H1 (cell line): ENCODE data around the gene LRRC28. TPM values are rescaled to one million over a fixed set of nuclear protein-coding genes. Genes with fewer than 3 reads are reported as not detected.

Source experiments
- CTCF ChIA-PET: fragments of 300-600 bp; sonication (Branson Sonifier 250); formaldehyde crosslinking; loops from one replicate; lab custom pipeline; 2021; ENCODE audit not compliant: partially characterized antibody; lab: Charles Lee
- POLR2A ChIA-PET: fragments of 300-600 bp; sonication (Branson Sonifier 250); formaldehyde crosslinking; loops from one replicate; lab custom pipeline; 2021; ENCODE audit warnings: inconsistent platforms; ENCODE audit not compliant: partially characterized antibody; lab: Charles Lee
- DNase-seq, 2 experiments: peaks; one replicate each; pipeline versions ENCODE4 v3.0.0 to v3.0.0-alpha.2; 2010 to 2022; ENCODE audit warnings: low spot score in 2 of 2, low read depth in 1 of 2, mixed read lengths in 1 of 2
- FAIRE-seq: peaks from 2 replicates; lab custom pipeline; 2011; peaks lifted over from hg19 to GRCh38; lab: Jason Lieb, UNC
- H2AFZ ChIP-seq: 2 replicates; pipeline ENCODE4 v1.8.1; 2012; ENCODE audit warnings: low read length, inconsistent platforms
- H2AK5ac ChIP-seq: 2 replicates; pipeline ENCODE4 v1.6.1; 2013; ENCODE audit warnings: low read depth, low read length
- H2BK120ac ChIP-seq: replicated peaks from 2 replicates; pipeline ENCODE3; 2013; ENCODE audit warnings: low read depth, low read length, inconsistent platforms
- H2BK12ac ChIP-seq: 2 replicates; pipeline ENCODE4 v1.6.1; 2013; ENCODE audit warnings: low read depth, low read length
- H2BK15ac ChIP-seq: 2 replicates; pipeline ENCODE4 v1.6.1; 2013; ENCODE audit warnings: low read length
- H2BK20ac ChIP-seq: 2 replicates; pipeline ENCODE4 v1.6.1; 2013; ENCODE audit warnings: low read length
- H2BK5ac ChIP-seq: 2 replicates; pipeline ENCODE4 v1.6.1; 2013; ENCODE audit warnings: low read depth, low read length
- H3K14ac ChIP-seq: 2 replicates; pipeline ENCODE4 v1.6.1; 2013; ENCODE audit warnings: inconsistent platforms; ENCODE audit not compliant: insufficient read length
- H3K18ac ChIP-seq: 2 replicates; pipeline ENCODE4 v1.6.1; 2013; ENCODE audit warnings: low read length; ENCODE audit errors: extremely low read depth
- H3K23ac ChIP-seq: 2 replicates; pipeline ENCODE4 v1.6.1; 2013; ENCODE audit warnings: inconsistent platforms; ENCODE audit not compliant: insufficient read length
- H3K23me2 ChIP-seq: 2 replicates; pipeline ENCODE4 v1.6.1; 2013; ENCODE audit warnings: low read depth, low read length
- H3K27ac ChIP-seq: 2 replicates; pipeline ENCODE4 v1.6.1; 2011; ENCODE audit warnings: low read depth, low read length, inconsistent platforms
- H3K27me3 ChIP-seq, 4 experiments: replicated peaks in 1 of 4; 1 replicate in 1 of 4; 2 replicates in 3 of 4; pipeline versions ENCODE4 v1.6.1 to v1.8.1; 2011 to 2013; ENCODE audit warnings: low read length in 3 of 4, mild to moderate bottlenecking in 3 of 4, inconsistent platforms in 2 of 4, mixed read lengths in 2 of 4, moderate library complexity in 1 of 4; ENCODE audit not compliant: control insufficient read depth in 3 of 4, insufficient read depth in 3 of 4; ENCODE audit errors: extremely low read depth in 1 of 4
- H3K36me3 ChIP-seq, 4 experiments: 2 replicates each; pipeline versions ENCODE4 v1.6.1 to v1.8.1; 2011 to 2013; ENCODE audit warnings: mild to moderate bottlenecking in 4 of 4, low read length in 3 of 4, moderate library complexity in 2 of 4, control low read depth in 1 of 4, inconsistent platforms in 1 of 4; ENCODE audit not compliant: insufficient read depth in 4 of 4, control insufficient read depth in 2 of 4
- H3K4ac ChIP-seq: replicated peaks from 2 replicates; pipeline ENCODE3; 2013; ENCODE audit warnings: low read length, low read depth, mixed read lengths, inconsistent platforms; ENCODE audit not compliant: insufficient read length
- H3K4me1 ChIP-seq, 4 experiments: replicated peaks in 1 of 4; 1 replicate in 1 of 4; 2 replicates in 3 of 4; pipeline versions ENCODE4 v1.6.1 to v1.8.1; 2011 to 2013; ENCODE audit warnings: low read length in 3 of 4, inconsistent platforms in 2 of 4, mixed read lengths in 1 of 4; ENCODE audit not compliant: insufficient read depth in 4 of 4, control insufficient read depth in 3 of 4
- H3K4me2 ChIP-seq, 2 experiments: 2 replicates each; pipeline versions ENCODE4 v1.6.1 to v1.8.1; 2011 to 2013; ENCODE audit warnings: low read depth in 2 of 2, low read length in 2 of 2, control low read depth in 1 of 2, inconsistent platforms in 1 of 2, mild to moderate bottlenecking in 1 of 2; ENCODE audit not compliant: insufficient read depth in 1 of 2
- H3K4me3 ChIP-seq, 4 experiments: fragments of 200-600, 300-600 bp in 1 of 4; sonication (generic), shearing (Covaris generic), sonication (Bioruptor Twin) in 1 of 4; 2 replicates each; pipeline versions ENCODE4 v1.5.1 to v1.8.1; 2011 to 2016; ENCODE audit warnings: low read length in 4 of 4, low read depth in 3 of 4, control low read depth in 2 of 4, inconsistent platforms in 2 of 4, mild to moderate bottlenecking in 2 of 4, mixed read lengths in 1 of 4, moderate library complexity in 1 of 4; ENCODE audit not compliant: insufficient read depth in 2 of 4; ENCODE audit errors: extremely low read depth in 1 of 4
- H3K56ac ChIP-seq: replicated peaks from 2 replicates; pipeline ENCODE3; 2013; ENCODE audit warnings: low read depth, mild to moderate bottlenecking, mixed read lengths, low read length, inconsistent platforms; ENCODE audit not compliant: insufficient read length
- H3K79me1 ChIP-seq: 2 replicates; pipeline ENCODE4 v1.6.1; 2013; ENCODE audit warnings: low read depth, low read length, control low read depth
- H3K79me2 ChIP-seq, 2 experiments: 2 replicates each; pipeline versions ENCODE4 v1.6.1 to v1.8.1; 2012 to 2013; ENCODE audit warnings: low read length in 2 of 2, mild to moderate bottlenecking in 2 of 2, inconsistent platforms in 1 of 2; ENCODE audit not compliant: insufficient read depth in 2 of 2, control insufficient read depth in 1 of 2
- H3K9ac ChIP-seq, 4 experiments: replicated peaks in 1 of 4; 1 replicate in 1 of 4; 2 replicates in 3 of 4; pipeline versions ENCODE4 v1.6.1 to v1.8.1; 2011 to 2013; ENCODE audit warnings: low read depth in 3 of 4, low read length in 3 of 4, control low read depth in 2 of 4, mild to moderate bottlenecking in 2 of 4, moderate library complexity in 2 of 4, inconsistent platforms in 1 of 4; ENCODE audit errors: extremely low read depth in 1 of 4
- H3K9me3 ChIP-seq, 2 experiments: 2 replicates each; pipeline versions ENCODE4 v1.6.1 to v1.8.1; 2012 to 2013; ENCODE audit warnings: mild to moderate bottlenecking in 2 of 2, moderate library complexity in 2 of 2, control low read depth in 1 of 2, inconsistent platforms in 1 of 2, low read depth in 1 of 2, low read length in 1 of 2, mixed read lengths in 1 of 2; ENCODE audit not compliant: insufficient read depth in 2 of 2
- H4K20me1 ChIP-seq, 2 experiments: replicated peaks in 1 of 2; 2 replicates each; pipeline versions ENCODE3 to v1.8.1; 2011 to 2013; ENCODE audit warnings: inconsistent platforms in 2 of 2, low read length in 2 of 2, mild to moderate bottlenecking in 1 of 2; ENCODE audit not compliant: insufficient read depth in 2 of 2, control insufficient read depth in 1 of 2
- H4K5ac ChIP-seq: 2 replicates; pipeline ENCODE4 v1.6.1; 2013; ENCODE audit warnings: low read length, low read depth, mixed read lengths, inconsistent platforms; ENCODE audit not compliant: insufficient read length
- H4K8ac ChIP-seq: 2 replicates; pipeline ENCODE4 v1.8.0; 2013; ENCODE audit warnings: mild to moderate bottlenecking, moderate library complexity, low read length, inconsistent platforms; ENCODE audit not compliant: insufficient read depth; ENCODE audit errors: extremely low read depth
- H4K91ac ChIP-seq: replicated peaks from 2 replicates; pipeline ENCODE3; 2013; ENCODE audit warnings: low read length, mixed read lengths, inconsistent platforms; ENCODE audit not compliant: insufficient read length
- ATF3 ChIP-seq: IDR thresholded peaks from 2 replicates; pipeline ENCODE4 v1.6.1; 2011; ENCODE audit warnings: low read depth, mild to moderate bottlenecking, low read length; ENCODE audit not compliant: insufficient read depth
- CBX8 ChIP-seq: fragments of 300-800, 300-1000 bp; sonication (generic); IDR thresholded peaks from 2 replicates; pipeline ENCODE4 v1.7.1; 2016; ENCODE audit warnings: low read depth, low read length, borderline replicate concordance
- CTBP2 ChIP-seq: IDR thresholded peaks from 2 replicates; pipeline ENCODE4 v1.7.0; 2011; ENCODE audit warnings: borderline replicate concordance, mild to moderate bottlenecking, moderate library complexity, mixed read lengths, low read length; ENCODE audit not compliant: insufficient read depth, insufficient read length
- FOSL1 ChIP-seq: IDR thresholded peaks from 2 replicates; pipeline ENCODE4 v1.6.1; 2011; ENCODE audit warnings: mild to moderate bottlenecking, low read depth, low read length, moderate library complexity; ENCODE audit not compliant: insufficient read depth
- GABPA ChIP-seq: IDR thresholded peaks from 2 replicates; pipeline ENCODE4 v1.6.1; 2011; ENCODE audit warnings: mild to moderate bottlenecking, low read length, moderate library complexity, borderline replicate concordance; ENCODE audit not compliant: insufficient read depth
- NANOG ChIP-seq: IDR thresholded peaks from 2 replicates; pipeline ENCODE4 v1.6.1; 2011; ENCODE audit warnings: low read length, low read depth, mild to moderate bottlenecking, inconsistent platforms; ENCODE audit not compliant: insufficient read depth, poor library complexity, severe bottlenecking
- POLR2A ChIP-seq, 2 experiments: IDR thresholded peaks; 1 replicate in 1 of 2; 2 replicates in 1 of 2; pipeline ENCODE4 v1.6.1; 2011; ENCODE audit warnings: low read depth in 2 of 2, low read length in 2 of 2, mild to moderate bottlenecking in 2 of 2; ENCODE audit errors: control extremely low read depth in 1 of 2
- POLR2AphosphoS5 ChIP-seq: IDR thresholded peaks from 2 replicates; pipeline ENCODE4 v1.6.1; 2011; ENCODE audit warnings: low read depth, low read length
- RAD21 ChIP-seq, 2 experiments: IDR thresholded peaks in 1 of 2; conservative IDR thresholded peaks in 1 of 2; 2 replicates each; pipeline ENCODE4 v1.6.1; 2011; ENCODE audit warnings: low read depth in 2 of 2, low read length in 2 of 2, improper control_type of control experiment in 1 of 2, inconsistent platforms in 1 of 2, mild to moderate bottlenecking in 1 of 2, moderate library complexity in 1 of 2
- RBBP5 ChIP-seq: IDR thresholded peaks from 2 replicates; pipeline ENCODE4 v1.7.1; 2012; ENCODE audit warnings: low read depth, mild to moderate bottlenecking, inconsistent platforms, low read length, moderate library complexity, borderline replicate concordance
- SIX5 ChIP-seq: IDR thresholded peaks from 2 replicates; pipeline ENCODE4 v1.6.1; 2011; ENCODE audit warnings: mild to moderate bottlenecking, low read depth, low read length
- SP2 ChIP-seq: IDR thresholded peaks from 2 replicates; pipeline ENCODE4 v1.6.1; 2012; ENCODE audit warnings: mild to moderate bottlenecking, low read length, inconsistent platforms
- whole genome bisulfite sequencing, 2 experiments: shearing (Covaris generic) in 1 of 2; methylation state at CpG; one replicate each; pipeline versions ENCODE4 v1.1.6 to v1.1.7; 2013 to 2015; ENCODE audit warnings: low lambda C conversion rate in 2 of 2, mixed read lengths in 2 of 2, inconsistent platforms in 1 of 2, low coverage in 1 of 2, missing lambda C conversion rate in 1 of 2; ENCODE audit not compliant: insufficient replicate concordance in 2 of 2, insufficient coverage in 1 of 2, insufficient read length in 1 of 2; ENCODE audit errors: extremely low coverage in 1 of 2, missing lambda C conversion rate in 1 of 2; 5-methylcytosine and 5-hydroxymethylcytosine counted together
- polyA plus RNA-seq, 7 experiments: library from polyadenylated mRNA; depleted of rRNA in 3 of 7; stranded (reverse) in 5 of 7; unstranded in 2 of 7; fragments of >200 nt in 5 of 7; fragments of 200-250 nt in 2 of 7; gene quantifications; 1 replicate in 5 of 7; 2 replicates in 1 of 7; 4 replicates in 1 of 7; pipeline versions ENCODE4 v1.2.1 to v1.2.3, GENCODE V29; 2011 to 2013; ENCODE audit warnings: missing spikeins in 2 of 7, mixed read lengths in 2 of 7
- total RNA-seq: library from RNA; stranded (reverse); fragmentation: NEBNext Ultra II Directional; extraction: Animal tissue kit (Norgen Biotek cat#: 25700); gene quantifications from 2 replicates; pipeline ENCODE4 v1.2.1, GENCODE V29; 2021

LRRC28 gene
- total and polyA plus RNA-seq, 2 of the 8 experiments (the other 6 are each of a cell fraction or from before 2014, with no cell fraction given) = 20.2 to 23.3 TPM

GRCh38 chr15:99326235-99326634 is 75.0 kb downstream of the LRRC28 start:
- H3K4ac ChIP-seq = no peak overlapping the region
- no peaks in the 10 kb centered on the region for H3K23me2 ChIP-seq
- no peak overlapping the region for H3K18ac ChIP-seq
- H3K27me3 ChIP-seq = no peaks in the 10 kb centered on the region
- H2AK5ac ChIP-seq = no peak overlapping the region
- H2BK12ac ChIP-seq = no peak overlapping the region
- no peaks in the 10 kb centered on the region for H3K9me3 ChIP-seq
- no peak overlapping the region for H2BK5ac ChIP-seq
- H3K27ac ChIP-seq = no peak overlapping the region
- H3K4me1 ChIP-seq = no peaks in the 10 kb centered on the region
- no peak overlapping the region for H2AFZ ChIP-seq
- no peak overlapping the region for H2BK15ac ChIP-seq
- WGBS, 2 experiments = 100% methylated on average over 1 of the region's 1 CpG; no CpG with 5 or more reads in 1 of the 2 experiments
- H2BK120ac ChIP-seq = no peak overlapping the region
- H3K79me1 ChIP-seq = no peaks in the 10 kb centered on the region
- no peak overlapping the region for H3K14ac ChIP-seq
- no peak overlapping the region for H3K9ac ChIP-seq
- H2BK20ac ChIP-seq = no peak overlapping the region
- H3K79me2 ChIP-seq = no peaks in the 10 kb centered on the region
- no peak for FAIRE-seq
- H4K20me1 ChIP-seq = no peaks in the 10 kb centered on the region
- no peak overlapping the region for H3K4me2 ChIP-seq
- H3K23ac ChIP-seq = no peak overlapping the region
- H4K8ac ChIP-seq = no peak overlapping the region
- H3K56ac ChIP-seq = no peak overlapping the region
- ChIA-PET CTCF (no interaction called here), POLR2A (no interaction called here)
- DNase-seq = no peak
- no peak overlapping the region for H4K5ac ChIP-seq
- no peaks in the 10 kb centered on the region for H3K36me3 ChIP-seq
- H4K91ac ChIP-seq = no peak overlapping the region
- H3K4me3 ChIP-seq = no peak overlapping the region
- no peak for TF ChIP-seq POLR2AphosphoS5
- no peak for TF ChIP-seq GABPA
- no peak for TF ChIP-seq CTBP2
- TF ChIP-seq RBBP5 = no peak
- TF ChIP-seq POLR2A (IDR thresholded peaks at IDR 0.05; ENCODE audit: control extremely low read depth in 1 of 2, low read depth in 2 of 2, low read length in 2 of 2) = no peak
- no peak for TF ChIP-seq FOSL1
- TF ChIP-seq RAD21 (IDR thresholded peaks at IDR 0.05 in 1 of 2, conservative IDR thresholded peaks at IDR 0.05 in 1 of 2; ENCODE audit: low read depth in 2 of 2, low read length in 2 of 2) = no peak
- no peak for TF ChIP-seq CBX8
- no peak for TF ChIP-seq SP2
- no peak for TF ChIP-seq SIX5
- TF ChIP-seq ATF3 = no peak
- no peak for TF ChIP-seq NANOG
